ENCODE results near the gene DYNLL1. TPM values are rescaled to one million over a fixed set of nuclear protein-coding genes. Genes with fewer than 3 reads are reported as not detected.
A peak's percentile ranks its signal among the peaks of the same experiment; 100 is the strongest.

Gene DYNLL1
- total and polyA plus RNA-seq, 2 of the 13 experiments (the other 11 are each of a cell fraction or from before 2014, with no cell fraction given): 271 to 294 TPM

DNA sequence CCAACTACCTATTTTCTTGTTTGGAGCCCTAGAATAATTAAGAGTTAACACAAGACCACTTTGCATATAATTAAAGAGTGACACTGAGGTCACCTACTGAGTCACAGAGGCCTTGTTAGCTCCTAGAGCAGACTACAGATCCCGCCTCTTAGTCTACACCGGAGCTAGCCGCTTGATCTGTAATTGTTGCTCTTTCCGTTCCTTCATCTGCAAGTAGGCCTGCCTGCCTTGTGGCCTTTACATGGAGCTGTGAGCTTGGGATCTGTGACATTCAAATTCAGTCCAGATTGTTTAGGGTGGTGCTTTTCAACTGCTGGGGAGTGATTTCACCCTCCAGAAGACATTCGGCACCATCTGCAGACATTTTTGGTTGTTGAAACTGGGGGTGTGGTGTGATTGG lies 5.6 kb upstream of the DYNLL1 start (continued):
- no peak for TF ChIP-seq ZNF850 (CRISPR knock-in tag; conservative IDR thresholded peaks at IDR 0.05)

DNA sequence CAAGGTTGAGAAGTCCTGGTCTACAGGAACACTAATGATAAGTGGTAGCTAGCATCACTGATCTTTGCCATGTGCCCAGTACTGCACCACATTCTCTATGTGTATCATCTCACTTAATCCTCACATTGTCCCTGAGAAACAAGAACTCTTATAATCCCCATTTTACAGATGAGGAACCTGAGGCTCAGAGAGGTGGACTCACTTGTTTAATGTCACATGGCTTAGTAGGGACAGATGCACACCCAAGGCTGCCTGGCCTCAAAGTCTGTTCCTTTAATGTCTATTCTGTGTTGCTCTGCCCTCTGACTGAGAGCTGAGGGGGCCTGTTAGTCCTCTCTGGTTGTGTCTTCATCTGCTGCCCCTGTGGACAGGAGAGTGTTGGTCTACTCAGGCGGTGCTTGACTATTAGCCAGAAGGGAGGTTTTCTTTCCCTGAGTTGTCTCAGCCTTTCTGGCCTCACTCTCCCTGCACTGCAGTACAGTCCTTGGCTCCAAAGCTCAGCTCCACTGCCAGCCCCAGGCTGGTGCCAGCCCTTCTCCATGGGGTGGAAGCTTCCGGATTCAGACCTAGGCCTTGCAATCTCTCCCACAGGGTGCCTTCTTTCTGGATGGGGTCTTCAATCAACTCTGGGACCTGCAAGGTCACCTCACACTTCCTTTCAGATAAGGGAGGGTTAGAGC lies 4.9 kb upstream of the DYNLL1 start:
- no peak for TF ChIP-seq ARID2 (CRISPR knock-in tag; IDR thresholded peaks at IDR 0.05; ENCODE audit: borderline replicate concordance)
- TF ChIP-seq, protein P1, sequence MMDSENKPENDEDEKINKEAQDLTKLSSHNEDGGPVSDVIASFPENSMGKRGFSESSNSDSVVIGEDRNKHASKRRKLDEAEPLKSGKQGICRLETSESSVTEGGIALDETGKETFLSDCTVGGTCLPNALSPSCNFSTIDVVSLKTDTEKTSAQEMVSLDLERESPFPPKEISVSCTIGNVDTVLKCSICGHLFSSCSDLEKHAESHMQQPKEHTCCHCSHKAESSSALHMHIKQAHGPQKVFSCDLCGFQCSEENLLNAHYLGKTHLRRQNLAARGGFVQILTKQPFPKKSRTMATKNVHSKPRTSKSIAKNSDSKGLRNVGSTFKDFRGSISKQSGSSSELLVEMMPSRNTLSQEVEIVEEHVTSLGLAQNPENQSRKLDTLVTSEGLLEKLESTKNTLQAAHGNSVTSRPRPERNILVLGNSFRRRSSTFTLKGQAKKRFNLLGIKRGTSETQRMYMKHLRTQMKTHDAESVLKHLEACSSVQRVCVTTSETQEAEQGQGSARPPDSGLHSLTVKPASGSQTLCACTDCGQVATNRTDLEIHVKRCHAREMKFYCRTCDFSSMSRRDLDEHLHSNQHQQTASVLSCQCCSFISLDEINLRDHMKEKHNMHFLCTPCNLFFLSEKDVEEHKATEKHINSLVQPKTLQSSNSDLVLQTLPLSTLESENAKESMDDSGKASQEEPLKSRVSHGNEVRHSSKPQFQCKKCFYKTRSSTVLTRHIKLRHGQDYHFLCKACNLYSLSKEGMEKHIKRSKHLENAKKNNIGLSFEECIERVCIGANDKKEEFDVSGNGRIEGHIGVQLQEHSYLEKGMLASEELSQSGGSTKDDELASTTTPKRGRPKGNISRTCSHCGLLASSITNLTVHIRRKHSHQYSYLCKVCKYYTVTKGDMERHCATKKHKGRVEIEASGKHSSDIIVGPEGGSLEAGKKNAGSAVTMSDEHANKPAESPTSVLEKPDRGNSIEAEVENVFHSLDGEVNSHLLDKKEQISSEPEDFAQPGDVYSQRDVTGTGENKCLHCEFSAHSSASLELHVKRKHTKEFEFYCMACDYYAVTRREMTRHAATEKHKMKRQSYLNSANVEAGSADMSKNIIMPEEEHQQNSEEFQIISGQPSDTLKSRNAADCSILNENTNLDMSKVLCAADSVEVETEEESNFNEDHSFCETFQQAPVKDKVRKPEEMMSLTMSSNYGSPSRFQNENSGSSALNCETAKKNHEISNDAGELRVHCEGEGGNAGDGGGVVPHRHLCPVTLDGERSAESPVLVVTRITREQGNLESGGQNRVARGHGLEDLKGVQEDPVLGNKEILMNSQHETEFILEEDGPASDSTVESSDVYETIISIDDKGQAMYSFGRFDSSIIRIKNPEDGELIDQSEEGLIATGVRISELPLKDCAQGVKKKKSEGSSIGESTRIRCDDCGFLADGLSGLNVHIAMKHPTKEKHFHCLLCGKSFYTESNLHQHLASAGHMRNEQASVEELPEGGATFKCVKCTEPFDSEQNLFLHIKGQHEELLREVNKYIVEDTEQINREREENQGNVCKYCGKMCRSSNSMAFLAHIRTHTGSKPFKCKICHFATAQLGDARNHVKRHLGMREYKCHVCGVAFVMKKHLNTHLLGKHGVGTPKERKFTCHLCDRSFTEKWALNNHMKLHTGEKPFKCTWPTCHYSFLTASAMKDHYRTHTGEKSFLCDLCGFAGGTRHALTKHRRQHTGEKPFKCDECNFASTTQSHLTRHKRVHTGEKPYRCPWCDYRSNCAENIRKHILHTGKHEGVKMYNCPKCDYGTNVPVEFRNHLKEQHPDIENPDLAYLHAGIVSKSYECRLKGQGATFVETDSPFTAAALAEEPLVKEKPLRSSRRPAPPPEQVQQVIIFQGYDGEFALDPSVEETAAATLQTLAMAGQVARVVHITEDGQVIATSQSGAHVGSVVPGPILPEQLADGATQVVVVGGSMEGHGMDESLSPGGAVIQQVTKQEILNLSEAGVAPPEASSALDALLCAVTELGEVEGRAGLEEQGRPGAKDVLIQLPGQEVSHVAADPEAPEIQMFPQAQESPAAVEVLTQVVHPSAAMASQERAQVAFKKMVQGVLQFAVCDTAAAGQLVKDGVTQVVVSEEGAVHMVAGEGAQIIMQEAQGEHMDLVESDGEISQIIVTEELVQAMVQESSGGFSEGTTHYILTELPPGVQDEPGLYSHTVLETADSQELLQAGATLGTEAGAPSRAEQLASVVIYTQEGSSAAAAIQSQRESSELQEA (CRISPR knock-in tag; IDR thresholded peaks at IDR 0.05; ENCODE audit: not compliant biosample characterization): no peak
- TF ChIP-seq ZNF629 (CRISPR knock-in tag; conservative IDR thresholded peaks at IDR 0.05): 0 out of 2 replicates have a peak, but pooled peaks have one; percentile 18
- no peak for ATAC-seq

More for the DNA sequence above, 4.9 kb upstream of the DYNLL1 start:
- Histone ChIP-seq H3K27me3 (ENCODE audit: control insufficient read depth in 1 of 2, insufficient read depth in 2 of 2, low read length in 2 of 2) (no peaks in the 10 kb centered on the region), H3K27ac (ENCODE audit: extremely low read length, insufficient read depth, low read length) (no peak overlapping the region), H3K4me1 (ENCODE audit: insufficient read depth, low read length) (peaks cover 12% of the 10 kb centered on the region), H3K36me3 (replicated peaks in 1 of 2; ENCODE audit: control insufficient read depth in 1 of 2, insufficient read depth in 2 of 2, low read length in 2 of 2) (peaks cover 0 to 2% of the 10 kb centered on the region in 2 experiments; a peak in 1 of 5 replicates), H4K20me1 (ENCODE audit: insufficient read depth, low read length) (no peaks in the 10 kb centered on the region), H2AFZ (ENCODE audit: low read length) (no peak overlapping the region), H3K9me3 (ENCODE audit: low read length) (no peaks in the 10 kb centered on the region), H3K79me2 (ENCODE audit: insufficient read depth, low read length) (peaks cover 8% of the 10 kb centered on the region), H3K4me3 (replicated peaks in 1 of 3; ENCODE audit: insufficient read depth in 1 of 3, low read depth in 2 of 3, low read length in 3 of 3) (no peak overlapping the region), H3K4me2 (ENCODE audit: low read depth, low read length) (no peak overlapping the region), H3K9ac (ENCODE audit: insufficient read depth, low read depth, low read length) (no peak overlapping the region)
- ChIA-PET POLR2A (interaction anchor here (1.0 kb wide), 1 partner anchor 38 kb away, joined by 4 read pairs; the partner anchor contains the start of gene COQ5), CTCF (ENCODE audit: low intra/inter-chr PET ratio, low total read pairs) (no interaction called here)
- 100% methylated on average over 2 of the region's 2 CpGs for WGBS (ENCODE audit: low lambda C conversion rate)
- intact Hi-C loops (cut with micrococcal nuclease; ENCODE audit: unreplicated experiment) (no loop called here), in situ Hi-C loops (cut with HindIII; ENCODE audit: extremely low pct_ligation_motif_present, low pct_unique_long_range_greater_than_20kb) (no loop called here)
- DNase-seq (ENCODE audit: low spot score): no peak
- no peak for FAIRE-seq
- no TSS peak for BruUV-seq (replicated peaks)
